H9 (cell line): Measurements from ENCODE around the gene RAD18. TPM values are rescaled to one million over a fixed set of nuclear protein-coding genes. Genes with fewer than 3 reads are reported as not detected.

ENCODE experiments used
- DNase-seq: peaks from one replicate; pipeline ENCODE4 v3.0.0-alpha.2; 2017
- H2AFZ ChIP-seq: one replicate; pipeline ENCODE4 v1.6.1; 2013; ENCODE audit warnings: mild to moderate bottlenecking, low read length, control low read depth, moderate library complexity
- H2AK5ac ChIP-seq: 2 replicates; pipeline ENCODE4 v1.6.1; 2013; ENCODE audit warnings: low read length, control low read depth, mixed read lengths; ENCODE audit not compliant: insufficient read length
- H2BK120ac ChIP-seq: one replicate; pipeline ENCODE4 v1.6.1; 2013; ENCODE audit warnings: low read depth, mild to moderate bottlenecking, low read length, control low read depth, inconsistent platforms; ENCODE audit not compliant: poor library complexity, severe bottlenecking
- H2BK12ac ChIP-seq: 2 replicates; pipeline ENCODE4 v1.6.1; 2013; ENCODE audit warnings: low read length, control low read depth, mixed read lengths, low read depth; ENCODE audit not compliant: insufficient read length
- H2BK15ac ChIP-seq: 2 replicates; pipeline ENCODE4 v1.6.1; 2013; ENCODE audit warnings: low read depth, low read length, control low read depth
- H2BK20ac ChIP-seq: one replicate; pipeline ENCODE4 v1.6.1; 2013; ENCODE audit warnings: low read depth, mild to moderate bottlenecking, low read length, control low read depth, inconsistent platforms; ENCODE audit not compliant: poor library complexity, severe bottlenecking
- H2BK5ac ChIP-seq: 2 replicates; pipeline ENCODE4 v1.6.1; 2013; ENCODE audit warnings: low read length, control low read depth, mixed read lengths; ENCODE audit not compliant: insufficient read length
- H3K14ac ChIP-seq: 2 replicates; pipeline ENCODE4 v1.6.1; 2013; ENCODE audit warnings: low read length, control low read depth; ENCODE audit not compliant: insufficient read depth
- H3K18ac ChIP-seq: 2 replicates; pipeline ENCODE4 v1.6.1; 2013; ENCODE audit warnings: low read depth, mild to moderate bottlenecking, mixed read lengths, low read length, control low read depth; ENCODE audit not compliant: insufficient read length
- H3K23ac ChIP-seq: 2 replicates; pipeline ENCODE4 v1.6.1; 2013; ENCODE audit warnings: low read length, control low read depth, mixed read lengths, low read depth; ENCODE audit not compliant: insufficient read length
- H3K23me2 ChIP-seq: 2 replicates; pipeline ENCODE4 v1.6.1; 2013; ENCODE audit warnings: low read depth, mild to moderate bottlenecking, mixed read lengths, low read length, control low read depth; ENCODE audit not compliant: insufficient read length, poor library complexity, severe bottlenecking
- H3K27ac ChIP-seq: 2 replicates; pipeline ENCODE4 v1.5.1; 2013; ENCODE audit warnings: low read length, control low read depth, mixed read lengths, low read depth; ENCODE audit not compliant: insufficient read length
- H3K27me3 ChIP-seq: 2 replicates; pipeline ENCODE4 v1.6.1; 2013; ENCODE audit warnings: low read length, control low read depth, inconsistent platforms; ENCODE audit not compliant: insufficient read depth
- H3K4ac ChIP-seq: 2 replicates; pipeline ENCODE4 v1.6.1; 2013; ENCODE audit warnings: low read depth, mild to moderate bottlenecking, control low read depth, inconsistent platforms, low read length, moderate library complexity
- H3K4me1 ChIP-seq: 2 replicates; pipeline ENCODE4 v1.6.1; 2013; ENCODE audit warnings: low read length, control low read depth, inconsistent platforms; ENCODE audit not compliant: insufficient read depth
- H3K4me2 ChIP-seq: 2 replicates; pipeline ENCODE4 v1.6.1; 2013; ENCODE audit warnings: low read length, control low read depth, mixed read lengths; ENCODE audit not compliant: insufficient read length, insufficient read depth
- H3K56ac ChIP-seq: 2 replicates; pipeline ENCODE4 v1.6.1; 2013; ENCODE audit warnings: low read depth, mild to moderate bottlenecking, mixed read lengths, low read length, control low read depth; ENCODE audit not compliant: insufficient read length
- H3K79me1 ChIP-seq: 2 replicates; pipeline ENCODE4 v1.6.1; 2013; ENCODE audit warnings: low read depth, mild to moderate bottlenecking, moderate library complexity, low read length, control low read depth, inconsistent platforms; ENCODE audit not compliant: insufficient read depth, poor library complexity, severe bottlenecking
- H3K79me2 ChIP-seq: 2 replicates; pipeline ENCODE4 v1.6.1; 2013; ENCODE audit warnings: low read length, control low read depth, inconsistent platforms; ENCODE audit not compliant: insufficient read depth
- H3K9ac ChIP-seq: 2 replicates; pipeline ENCODE4 v1.6.1; 2013; ENCODE audit warnings: low read length, control low read depth, mixed read lengths; ENCODE audit not compliant: insufficient read length; ENCODE audit errors: extremely low read depth
- H3K9me3 ChIP-seq: one replicate; pipeline ENCODE4 v1.6.1; 2013; ENCODE audit warnings: low read depth, low read length, inconsistent platforms; ENCODE audit not compliant: control insufficient read depth
- H3T11ph ChIP-seq: one replicate; pipeline ENCODE4 v1.6.1; 2013; ENCODE audit warnings: mild to moderate bottlenecking, low read length, control low read depth, inconsistent platforms
- H4K20me1 ChIP-seq: one replicate; pipeline ENCODE4 v1.6.1; 2013; ENCODE audit not compliant: control insufficient read depth, insufficient read length, insufficient read depth
- H4K5ac ChIP-seq: 2 replicates; pipeline ENCODE4 v1.6.1; 2013; ENCODE audit warnings: low read depth, mild to moderate bottlenecking, mixed read lengths, low read length, control low read depth; ENCODE audit not compliant: insufficient read length
- H4K8ac ChIP-seq: replicated peaks from 2 replicates; pipeline ENCODE4 v1.6.1; 2013; ENCODE audit warnings: low read length, control low read depth, mixed read lengths, low read depth; ENCODE audit not compliant: insufficient read length
- H4K91ac ChIP-seq: 2 replicates; pipeline ENCODE4 v1.6.1; 2013; ENCODE audit warnings: low read depth, mild to moderate bottlenecking, moderate library complexity, mixed read lengths, low read length, control low read depth; ENCODE audit not compliant: insufficient read length
- H3K27ac Mint-ChIP-seq, 3 experiments: 2 replicates in 2 of 3; 3 replicates in 1 of 3; pipeline ENCODE4 v1.8.0; 2020 to 2021; ENCODE audit warnings: mixed read lengths in 3 of 3, mild to moderate bottlenecking in 1 of 3, moderate library complexity in 1 of 3
- H3K27me3 Mint-ChIP-seq: 2 replicates; pipeline ENCODE4 v1.8.0; 2021; ENCODE audit warnings: low read depth, mild to moderate bottlenecking, moderate library complexity, mixed read lengths
- H3K36me3 Mint-ChIP-seq, 3 experiments: 2 replicates in 2 of 3; 3 replicates in 1 of 3; pipeline ENCODE4 v1.8.0; 2020 to 2021; ENCODE audit warnings: low read depth in 3 of 3, mixed read lengths in 3 of 3; ENCODE audit not compliant: insufficient read depth in 1 of 3
- H3K4me1 Mint-ChIP-seq, 2 experiments: 2 replicates each; pipeline ENCODE4 v1.8.0; 2020; ENCODE audit warnings: mixed read lengths in 2 of 2
- H3K4me3 Mint-ChIP-seq, 2 experiments: 2 replicates in 1 of 2; 3 replicates in 1 of 2; pipeline ENCODE4 v1.8.0; 2020 to 2021; ENCODE audit warnings: mild to moderate bottlenecking in 2 of 2, mixed read lengths in 2 of 2, moderate library complexity in 1 of 2
- H3K9me3 Mint-ChIP-seq, 2 experiments: 2 replicates in 1 of 2; 3 replicates in 1 of 2; pipeline ENCODE4 v1.8.0; 2020; ENCODE audit warnings: mild to moderate bottlenecking in 2 of 2, mixed read lengths in 2 of 2, moderate library complexity in 1 of 2
- WGBS: extraction: QIAGEN DNeasy Blood & Tissue Kit; methylation state at CpG from one replicate; pipeline ENCODE4 v1.1.7; 2013; ENCODE audit warnings: missing lambda C conversion rate, low lambda C conversion rate, mixed read lengths; ENCODE audit not compliant: insufficient read length; ENCODE audit errors: extremely low coverage; 5-methylcytosine and 5-hydroxymethylcytosine counted together
- total RNA-seq: library from RNA; stranded (reverse); gene quantifications from 2 replicates; pipeline ENCODE4 v1.2.1, GENCODE V29; 2021
- TF ChIP-seq, protein P1 (sequence below): fragments of 200-600 bp; sonication (generic); conservative IDR thresholded peaks from 3 replicates; pipeline ENCODE4 v1.8.0; 2021; ENCODE audit warnings: antibody characterized with exemption, mild to moderate bottlenecking

RAD18 gene
- total RNA-seq, 1 experiment from 2014 or later = 27.8 TPM

DNA sequence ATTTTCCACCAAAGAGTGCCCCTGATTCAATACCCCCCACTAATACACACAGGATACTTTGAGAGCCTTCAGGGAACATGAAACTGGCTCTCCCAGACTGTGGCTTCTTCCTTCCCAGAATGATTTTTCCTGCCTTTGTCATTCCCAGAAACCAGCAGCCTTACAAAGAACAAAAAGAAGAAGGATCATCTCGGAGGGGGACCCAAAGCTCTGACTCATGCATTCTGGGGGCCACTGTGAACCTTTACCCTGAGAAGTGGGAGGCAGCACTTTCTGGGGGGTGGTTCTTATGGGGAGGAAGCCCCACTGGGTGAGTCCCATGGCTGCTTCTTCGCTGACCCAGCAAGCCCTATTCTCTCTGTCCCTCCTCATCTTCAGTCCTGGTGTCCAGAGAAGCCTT is 44.7 kb upstream of the RAD18 start:
- no peak overlapping the region for H3T11ph ChIP-seq
- H3K27ac Mint-ChIP-seq = peak overlapping the region; percentile 24 to 94 (median 93); a peak in 5 of 7 replicates
- no peak overlapping the region for H2BK20ac ChIP-seq
- H3K27ac ChIP-seq = no peak overlapping the region
- H2BK5ac ChIP-seq = no peak overlapping the region
- H3K23me2 ChIP-seq = no peaks in the 10 kb centered on the region
- H3K4me1 ChIP-seq = no peaks in the 10 kb centered on the region; the same call in 1 of the 2 replicates
- H3K23ac ChIP-seq = no peak overlapping the region
- H2BK12ac ChIP-seq = no peak overlapping the region
- H4K20me1 ChIP-seq = no peaks in the 10 kb centered on the region
- H3K4ac ChIP-seq = no peak overlapping the region
- TF ChIP-seq, protein P1, sequence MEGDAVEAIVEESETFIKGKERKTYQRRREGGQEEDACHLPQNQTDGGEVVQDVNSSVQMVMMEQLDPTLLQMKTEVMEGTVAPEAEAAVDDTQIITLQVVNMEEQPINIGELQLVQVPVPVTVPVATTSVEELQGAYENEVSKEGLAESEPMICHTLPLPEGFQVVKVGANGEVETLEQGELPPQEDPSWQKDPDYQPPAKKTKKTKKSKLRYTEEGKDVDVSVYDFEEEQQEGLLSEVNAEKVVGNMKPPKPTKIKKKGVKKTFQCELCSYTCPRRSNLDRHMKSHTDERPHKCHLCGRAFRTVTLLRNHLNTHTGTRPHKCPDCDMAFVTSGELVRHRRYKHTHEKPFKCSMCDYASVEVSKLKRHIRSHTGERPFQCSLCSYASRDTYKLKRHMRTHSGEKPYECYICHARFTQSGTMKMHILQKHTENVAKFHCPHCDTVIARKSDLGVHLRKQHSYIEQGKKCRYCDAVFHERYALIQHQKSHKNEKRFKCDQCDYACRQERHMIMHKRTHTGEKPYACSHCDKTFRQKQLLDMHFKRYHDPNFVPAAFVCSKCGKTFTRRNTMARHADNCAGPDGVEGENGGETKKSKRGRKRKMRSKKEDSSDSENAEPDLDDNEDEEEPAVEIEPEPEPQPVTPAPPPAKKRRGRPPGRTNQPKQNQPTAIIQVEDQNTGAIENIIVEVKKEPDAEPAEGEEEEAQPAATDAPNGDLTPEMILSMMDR = no peak
- H4K91ac ChIP-seq = no peak overlapping the region
- no peaks in the 10 kb centered on the region for H3K27me3 ChIP-seq
- H3K4me1 Mint-ChIP-seq = peaks cover 11 to 17% of the 10 kb centered on the region in 2 experiments
- peak overlapping the region; percentile 17 for H3K18ac ChIP-seq
- H3K9me3 Mint-ChIP-seq = peaks cover 3% of the 10 kb centered on the region in 2 experiments; a peak in 3 of 5 replicates
- no CpG with 5 or more reads among the region's 2 CpGs for WGBS
- H4K5ac ChIP-seq = no peak overlapping the region
- H2AK5ac ChIP-seq = no peak overlapping the region
- H3K9ac ChIP-seq = no peak overlapping the region
- no peak overlapping the region for H4K8ac ChIP-seq
- no peaks in the 10 kb centered on the region for H3K9me3 ChIP-seq
- H3K14ac ChIP-seq = 0 out of 2 replicates have a peak overlapping the region, but pooled peaks have one; percentile 37
- H3K4me2 ChIP-seq = no peak overlapping the region
- H2BK15ac ChIP-seq = no peak overlapping the region
- H2AFZ ChIP-seq = no peak overlapping the region
- no peaks in the 10 kb centered on the region for H3K79me2 ChIP-seq
- H3K36me3 Mint-ChIP-seq = peaks cover 3 to 17% (median 11%) of the 10 kb centered on the region in 3 experiments; a peak in 5 of 7 replicates
- H2BK120ac ChIP-seq = no peak overlapping the region
- no peak overlapping the region for H3K56ac ChIP-seq
- no peak for DNase-seq
- H3K27me3 Mint-ChIP-seq = no peaks in the 10 kb centered on the region
- no peaks in the 10 kb centered on the region for H3K79me1 ChIP-seq
- H3K4me3 Mint-ChIP-seq = no peak overlapping the region; a peak in 1 of 5 replicates
